Measurements from ENCODE around the gene NADSYN1. TPM values are rescaled to one million over a fixed set of nuclear protein-coding genes. Genes with fewer than 3 reads are reported as not detected.

NADSYN1 gene
- total and polyA plus RNA-seq, 10 donors = 68.4 to 137 (median 105) TPM

GRCh38 chr11:71452199-71453036 lies 585 bp upstream of the NADSYN1 start:
- Histone ChIP-seq H3K4me1 (peaks cover 23 to 86% (median 61%) of the 10 kb centered on the region in 6 donors), H3K4me3 (peak overlapping the region; percentile 88 to 94 (median 92)), H3K27ac (peak overlapping the region; percentile 86 to 97 (median 92)), H3K27me3 (replicated peaks in 1 of 7) (no peaks in the 10 kb centered on the region), H3K36me3 (peaks cover 0 to 29% (median 24%) of the 10 kb centered on the region in 6 donors), H3K9me3 (no peaks in the 10 kb centered on the region)
- WGBS, 5 donors = 0 to 1% (median 0%) methylated on average over 36 to 40 of the region's 40 CpGs
- peak; percentile 91 for DNase-seq
- TF ChIP-seq POLR2A (IDR thresholded peaks at IDR 0.05) (no peak), CTCF (IDR thresholded peaks at IDR 0.05 in 8 of 11, conservative IDR thresholded peaks at IDR 0.05 in 3 of 11) (peak in 1 of 11 experiments; percentile 17), POLR2AphosphoS5 (IDR thresholded peaks at IDR 0.05) (peak in 1 of 3 donors; percentile 93)
- intact Hi-C loops (cut with DNase I; ENCODE audit: low total_unique reads) = no loop called here

- peak overlapping the region in 5 of 8 donors; percentile 91 to 97 (median 92) for H3K27ac ChIP-seq
Observed at GRCh38 chr11:71453918-71454304, 908 bp downstream of the NADSYN1 start.

GRCh38 chr11:71454470-71455113 lies 1.6 kb downstream of the NADSYN1 start:
- Histone ChIP-seq H3K4me1 (peaks cover 15 to 66% (median 46%) of the 10 kb centered on the region in 6 donors), H3K27me3 (replicated peaks in 1 of 7) (no peaks in the 10 kb centered on the region), H3K27ac (peak overlapping the region in 1 of 8 donors; percentile 91), H3K9me3 (no peaks in the 10 kb centered on the region), H3K4me3 (peak overlapping the region in 5 of 8 donors; percentile 89 to 94 (median 91)), H3K36me3 (peaks cover 0 to 51% (median 46%) of the 10 kb centered on the region in 6 donors)
- TF ChIP-seq CTCF (IDR thresholded peaks at IDR 0.05 in 8 of 11, conservative IDR thresholded peaks at IDR 0.05 in 3 of 11) (peak in 4 of 11 experiments; percentile 10 to 37 (median 26)), POLR2AphosphoS5 (IDR thresholded peaks at IDR 0.05) (no peak)
- peak; percentile 68 for DNase-seq
- 65 to 74% (median 69%) methylated on average over 7 of the region's 7 CpGs for WGBS, 5 donors
- intact Hi-C loops (cut with DNase I; ENCODE audit: low total_unique reads) = no loop called here

More at GRCh38 chr11:71453918-71454304, 908 bp downstream of the NADSYN1 start:
- no peaks in the 10 kb centered on the region for H3K27me3 ChIP-seq (replicated peaks in 1 of 7)
- DNase-seq = no peak
- H3K36me3 ChIP-seq = peaks cover 0 to 44% (median 39%) of the 10 kb centered on the region in 6 donors
- peaks cover 20 to 73% (median 53%) of the 10 kb centered on the region in 6 donors for H3K4me1 ChIP-seq
- TF ChIP-seq CTCF (IDR thresholded peaks at IDR 0.05 in 8 of 11, conservative IDR thresholded peaks at IDR 0.05 in 3 of 11) (no peak), POLR2A (IDR thresholded peaks at IDR 0.05) (no peak), POLR2AphosphoS5 (IDR thresholded peaks at IDR 0.05) (no peak)
- H3K9me3 ChIP-seq = no peaks in the 10 kb centered on the region
- intact Hi-C loops (cut with DNase I; ENCODE audit: low total_unique reads) = no loop called here
- WGBS, 5 donors = 37 to 57% (median 50%) methylated on average over 7 of the region's 7 CpGs
- H3K4me3 ChIP-seq = peak overlapping the region; percentile 88 to 94 (median 92)

- Histone ChIP-seq H3K27me3 (replicated peaks in 1 of 7) (no peaks in the 10 kb centered on the region), H3K4me1 (peaks cover 15 to 49% (median 29%) of the 10 kb centered on the region in 6 donors), H3K9me3 (no peaks in the 10 kb centered on the region), H3K36me3 (peaks cover 0 to 68% (median 63%) of the 10 kb centered on the region in 6 donors), H3K4me3 (no peak overlapping the region), H3K27ac (no peak overlapping the region)
- intact Hi-C loops (cut with DNase I; ENCODE audit: low total_unique reads) = no loop called here
- 84 to 95% (median 91%) methylated on average over 7 to 8 of the region's 8 CpGs for WGBS, 5 donors
- peak; percentile 71 for DNase-seq
- no peak for TF ChIP-seq POLR2A (IDR thresholded peaks at IDR 0.05)
- TF ChIP-seq POLR2AphosphoS5 (IDR thresholded peaks at IDR 0.05) = no peak
- no peak for TF ChIP-seq CTCF (IDR thresholded peaks at IDR 0.05 in 8 of 11, conservative IDR thresholded peaks at IDR 0.05 in 3 of 11)
Observed at GRCh38 chr11:71456294-71456693, 3.3 kb downstream of the NADSYN1 start.

Data from spleen (tissue), 11 donors.